ENCODE results near the gene CLEC4E. TPM values are rescaled to one million over a fixed set of nuclear protein-coding genes. Genes with fewer than 3 reads are reported as not detected.
A peak's percentile ranks its signal among the peaks of the same experiment; 100 is the strongest.
"Not testable (repeated sequence)": the region's sequence is repeated elsewhere in the genome, so short reads cannot be mapped to it uniquely, and the experiment has no call there.

CLEC4E gene, protein sequence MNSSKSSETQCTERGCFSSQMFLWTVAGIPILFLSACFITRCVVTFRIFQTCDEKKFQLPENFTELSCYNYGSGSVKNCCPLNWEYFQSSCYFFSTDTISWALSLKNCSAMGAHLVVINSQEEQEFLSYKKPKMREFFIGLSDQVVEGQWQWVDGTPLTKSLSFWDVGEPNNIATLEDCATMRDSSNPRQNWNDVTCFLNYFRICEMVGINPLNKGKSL
- 0.52 TPM for total RNA-seq

DNA sequence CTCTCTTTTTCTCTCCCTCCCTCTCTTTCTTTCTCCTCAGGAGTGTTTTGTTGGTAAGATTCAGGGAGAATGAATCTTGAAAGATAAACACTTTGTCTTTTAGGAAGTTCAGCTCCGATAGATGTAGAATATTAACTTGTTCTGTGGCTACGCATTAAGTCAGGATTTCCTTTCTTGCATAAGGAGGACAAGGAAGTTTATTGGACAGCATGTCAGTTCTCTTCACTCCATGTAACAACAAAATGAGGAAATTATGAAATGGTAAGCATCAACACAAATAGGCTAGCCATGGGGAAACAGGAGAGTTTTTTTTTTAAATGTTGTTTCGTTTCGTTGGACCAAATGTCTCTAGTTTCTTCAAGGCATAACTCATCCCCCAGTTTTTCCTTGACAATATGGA is at the start of gene CLEC4E:
CLEC4E (minus strand) TSS at position 75 of the 400 bp plus-strand sequence. CDS start 108 bp downstream, outside the sequence.
- DNase-seq (ENCODE audit: low spot score) = not testable (repeated sequence)

DNA sequence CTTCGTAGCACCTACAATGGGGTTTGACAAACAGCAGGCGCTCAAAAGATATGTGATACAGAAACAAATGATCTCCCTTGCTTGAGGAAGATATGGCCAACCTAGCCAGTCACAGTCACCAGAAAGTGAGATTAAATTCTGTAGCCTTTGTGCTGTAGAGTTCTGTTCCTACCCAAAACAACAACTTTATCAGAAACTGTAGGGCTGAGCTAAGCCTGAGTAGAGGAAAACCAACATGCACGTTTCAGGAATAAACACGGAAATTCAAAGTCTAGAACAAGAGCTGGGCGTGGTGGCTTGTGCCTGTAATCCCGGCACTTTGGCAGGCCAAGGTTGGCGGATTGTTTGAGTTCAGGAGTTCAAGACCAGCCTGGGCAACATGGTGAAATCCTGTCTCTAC is 49.0 kb upstream of the CLEC4E start:
- no peak for DNase-seq (ENCODE audit: low spot score)

DNA sequence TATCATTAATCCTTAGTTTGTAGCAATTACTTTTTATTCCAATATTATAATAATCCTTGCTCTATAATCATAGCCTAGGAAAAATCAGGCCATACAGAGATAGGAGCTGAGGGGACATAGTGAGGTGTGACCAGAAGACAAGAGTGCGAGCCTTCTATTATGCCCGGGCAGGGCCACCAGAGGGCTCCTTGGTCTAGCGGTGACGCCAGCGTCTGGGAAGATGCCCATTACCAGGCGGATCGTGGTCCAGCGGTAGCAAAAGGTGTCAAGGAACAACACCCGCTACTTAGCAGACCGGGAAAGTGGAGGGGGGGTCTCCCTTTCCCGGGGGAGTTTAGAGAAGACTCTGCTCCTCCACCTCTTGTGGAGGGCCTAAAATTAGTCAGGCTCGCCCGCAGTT is 43.8 kb upstream of the CLEC4E start:
- DNase-seq (ENCODE audit: low spot score) = not testable (repeated sequence)

DNA sequence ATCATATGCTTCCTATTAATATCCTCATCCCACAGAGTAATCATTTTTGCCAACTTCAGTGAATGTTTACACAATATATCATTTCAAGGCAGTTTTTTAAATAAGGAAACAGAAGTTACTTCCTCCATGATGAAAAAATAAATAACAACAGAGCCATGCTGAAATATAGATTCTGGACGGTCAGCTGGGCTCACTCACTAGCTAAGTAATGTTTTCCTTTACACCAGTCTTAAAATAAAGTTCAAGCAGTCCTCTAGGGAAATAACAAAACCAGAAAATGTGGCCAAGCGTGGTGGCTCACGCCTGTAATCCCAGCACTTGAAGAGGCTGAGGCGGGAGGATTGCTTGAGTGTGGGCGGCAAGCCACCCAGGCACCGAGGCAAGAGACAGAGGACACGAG is 43.3 kb upstream of the CLEC4E start:
- DNase-seq (ENCODE audit: low spot score) = no peak

DNA sequence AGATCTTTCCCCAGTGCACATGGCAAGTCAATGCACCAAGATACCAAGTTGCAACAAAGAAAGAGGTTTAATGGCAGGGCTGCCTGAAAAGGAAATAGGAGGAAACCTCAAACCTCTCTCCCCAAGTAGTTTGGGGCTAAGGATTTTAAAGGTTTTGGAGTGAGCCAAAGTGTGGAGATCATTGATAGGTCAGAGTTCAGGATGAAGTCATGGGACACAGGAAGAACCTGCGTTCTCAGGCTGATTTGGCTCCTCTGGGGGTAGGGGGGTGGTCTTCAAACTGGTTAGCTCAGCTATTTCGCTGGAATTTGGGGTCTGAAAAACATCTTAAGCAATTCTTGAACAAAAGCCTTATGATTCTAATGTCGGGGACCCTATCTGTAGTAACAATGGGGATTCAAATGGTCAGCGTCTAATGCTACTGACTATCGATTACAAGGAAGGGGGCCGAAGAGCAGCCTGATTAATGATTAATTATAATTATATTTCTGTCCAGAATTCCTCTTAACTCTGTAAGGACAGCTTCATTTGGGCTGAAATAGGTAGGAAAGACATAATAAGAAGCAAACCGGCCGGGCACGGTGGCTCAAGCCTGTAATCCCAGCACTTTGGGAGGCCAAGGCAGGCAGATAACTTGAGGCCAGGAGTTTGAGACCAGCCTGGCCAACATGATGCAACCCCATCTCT is 40.5 kb upstream of the CLEC4E start:
- no peak for DNase-seq (ENCODE audit: low spot score)

DNA sequence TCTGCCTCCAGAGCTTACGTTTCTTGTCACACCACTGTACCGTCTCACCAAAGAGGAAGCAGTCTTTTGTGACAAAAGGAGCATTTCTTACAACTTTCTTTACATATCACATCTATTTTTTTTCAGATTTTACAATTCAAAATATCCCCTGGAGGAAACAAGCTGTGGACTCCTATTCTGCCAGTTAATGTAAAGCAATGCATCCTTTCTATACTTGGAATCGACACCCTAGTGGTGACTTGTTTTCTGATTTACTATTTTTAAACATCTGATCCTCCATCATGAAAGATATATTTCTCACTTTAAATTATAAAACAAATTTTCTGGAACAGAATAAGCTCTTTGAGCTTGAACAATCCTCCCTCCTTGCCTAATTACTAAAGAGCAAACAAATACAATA is 37.2 kb upstream of the CLEC4E start:
- no peak for DNase-seq (ENCODE audit: low spot score)

DNA sequence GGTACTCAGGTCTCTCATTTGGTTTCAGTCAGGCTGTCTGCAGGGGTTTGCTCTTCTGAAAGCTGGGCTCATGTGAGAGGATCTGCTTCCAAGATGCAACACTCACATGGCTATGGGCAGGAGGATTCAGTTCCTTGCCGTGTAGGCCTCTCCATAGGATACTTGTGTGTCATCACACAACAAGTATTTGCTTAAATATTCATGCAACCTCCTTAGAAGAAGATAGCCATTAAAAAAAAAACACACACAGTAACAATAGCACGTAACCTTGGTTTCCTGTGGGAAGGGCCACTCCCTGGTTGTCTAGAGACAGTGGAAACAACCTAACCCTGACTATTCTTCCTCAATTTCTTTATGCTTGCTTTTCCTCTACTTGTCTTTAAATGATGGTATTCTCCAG is 31.8 kb upstream of the CLEC4E start:
- no peak for DNase-seq (ENCODE audit: low spot score)

DNA sequence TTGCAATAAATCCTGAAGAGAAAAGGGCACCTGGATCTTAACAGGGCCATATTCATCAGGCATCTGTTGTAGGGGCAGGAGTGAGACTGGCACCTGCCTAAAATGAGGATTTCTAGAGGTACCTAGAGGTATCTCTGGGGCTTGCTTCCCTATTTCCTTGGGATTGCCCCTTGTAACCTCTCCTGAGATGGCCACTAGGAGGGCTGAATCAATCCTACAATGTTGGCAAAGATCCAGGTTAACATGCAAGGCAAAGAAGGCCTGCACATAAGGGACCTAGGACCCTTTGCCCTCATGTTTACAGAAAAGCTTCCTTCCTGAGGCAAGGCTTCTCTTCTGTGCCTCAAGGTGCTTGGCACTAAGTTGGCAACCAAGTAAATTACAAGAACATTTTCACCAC is 25.8 kb upstream of the CLEC4E start:
- no peak for DNase-seq (ENCODE audit: low spot score)

DNA sequence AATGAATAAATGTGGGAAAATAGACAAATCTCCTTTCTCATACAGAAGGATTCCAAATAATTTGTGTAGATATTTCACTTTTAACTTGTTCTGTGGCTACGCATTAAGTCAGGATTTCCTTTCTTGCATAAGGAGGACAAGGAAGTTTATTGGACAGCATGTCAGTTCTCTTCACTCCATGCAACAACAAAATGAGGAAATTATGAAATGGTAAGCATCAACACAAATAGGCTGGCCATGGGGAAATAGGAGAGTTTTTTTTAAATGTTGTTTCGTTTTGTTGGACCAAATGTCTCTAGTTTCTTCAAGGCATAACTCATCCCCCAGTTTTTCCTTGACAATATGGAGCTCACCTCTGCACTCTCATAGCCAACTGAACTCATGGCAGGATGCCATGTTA is 25.3 kb upstream of the CLEC4E start:
- DNase-seq (ENCODE audit: low spot score) = not testable (repeated sequence)

DNA sequence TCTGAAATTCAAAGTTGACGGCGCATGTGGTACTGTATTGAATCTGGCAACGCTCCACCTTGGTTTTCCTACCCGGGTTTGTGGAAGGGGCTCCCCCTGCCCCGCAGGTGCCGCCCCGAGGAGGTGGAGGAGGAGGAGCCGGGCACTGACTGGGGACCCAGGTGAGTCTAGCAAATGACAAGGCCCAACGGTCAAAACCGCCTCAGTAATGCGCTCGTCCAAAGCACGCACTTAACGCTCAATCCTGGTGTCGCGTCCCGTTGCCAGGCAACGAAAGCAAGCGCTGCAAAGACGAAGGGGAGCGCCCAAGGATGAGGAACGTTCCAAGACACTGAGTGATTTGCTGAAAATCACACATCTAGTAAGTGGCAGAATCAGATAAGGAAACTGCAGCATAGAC is 24.0 kb upstream of the CLEC4E start:
- DNase-seq (ENCODE audit: low spot score) = no peak

DNA sequence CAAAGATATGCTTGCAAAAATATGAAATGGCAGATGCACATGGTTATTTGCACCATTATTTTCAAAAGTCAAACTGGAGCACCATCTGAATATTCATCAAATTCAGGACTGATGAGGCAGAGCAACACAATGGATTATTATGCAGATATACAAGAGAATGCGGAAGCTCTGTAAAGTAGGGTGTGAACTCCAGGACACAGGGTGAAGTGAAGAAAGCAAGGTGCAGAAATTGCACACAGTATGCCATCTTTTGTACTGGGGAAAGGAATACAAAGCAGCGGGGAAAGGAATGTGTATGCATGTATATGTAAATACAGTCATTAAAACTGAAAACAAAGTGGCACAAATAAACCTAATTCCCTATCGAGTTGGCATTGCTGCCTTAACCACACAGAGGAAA is 22.7 kb upstream of the CLEC4E start:
- DNase-seq (ENCODE audit: low spot score) = no peak

DNA sequence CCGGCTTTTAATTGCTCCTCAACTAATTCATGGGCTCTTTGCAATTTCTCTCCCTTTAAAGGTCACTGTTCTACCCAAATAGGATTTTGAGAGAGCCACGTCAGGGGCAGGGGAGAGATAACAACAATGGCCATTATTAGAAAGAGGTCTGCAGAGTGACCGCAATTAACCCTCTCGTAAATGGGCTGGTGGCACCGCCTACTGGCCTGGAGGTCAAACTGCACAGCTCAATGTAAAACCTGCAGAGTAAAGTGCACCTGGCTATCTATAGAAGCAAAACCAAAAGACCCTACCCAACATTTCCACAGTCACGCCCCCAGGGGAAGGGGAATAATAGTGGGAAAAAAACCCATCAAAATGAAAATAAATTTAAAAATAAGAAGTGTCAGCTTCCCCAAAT is 21.6 kb upstream of the CLEC4E start:
- DNase-seq (ENCODE audit: low spot score) = no peak

DNA sequence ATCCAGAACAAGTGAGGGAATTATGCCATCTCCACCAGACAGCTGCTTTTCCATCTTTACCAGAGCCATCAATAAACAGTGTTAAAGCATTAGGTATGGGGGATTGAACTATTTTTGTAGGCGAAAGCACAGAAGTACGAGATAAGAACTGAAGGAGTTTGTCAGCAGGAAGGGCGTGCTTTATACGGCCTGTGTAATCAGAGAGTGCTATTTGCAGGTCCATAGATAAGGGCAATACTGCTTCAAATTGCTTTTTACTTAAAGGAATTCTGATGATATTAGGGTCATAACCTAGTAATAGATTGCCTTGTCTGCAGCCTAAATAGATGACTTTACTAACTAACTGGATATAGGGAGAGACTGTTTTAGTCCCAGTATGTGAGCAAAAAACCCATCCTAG is 20.3 kb upstream of the CLEC4E start:
- DNase-seq (ENCODE audit: low spot score) = no peak

DNA sequence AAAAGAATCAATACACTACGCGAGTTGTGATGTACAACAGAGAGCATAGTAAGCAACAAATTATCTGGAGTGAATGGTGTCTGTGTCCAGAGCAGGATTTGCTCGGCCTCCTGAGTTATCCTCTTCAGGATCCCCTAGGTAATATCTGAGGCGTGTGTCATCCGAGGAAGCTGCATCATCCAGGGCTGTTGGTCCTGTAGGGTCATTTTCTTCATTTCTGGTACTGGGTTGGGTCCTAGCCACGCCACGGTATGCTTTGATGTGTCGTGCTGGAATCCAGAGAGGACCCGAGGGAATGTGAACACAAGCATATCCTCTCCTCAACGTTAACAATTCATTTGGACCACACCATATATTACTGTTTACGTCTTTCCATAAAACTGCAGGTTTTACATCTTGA is 19.0 kb upstream of the CLEC4E start:
- no peak for DNase-seq (ENCODE audit: low spot score)

DNA sequence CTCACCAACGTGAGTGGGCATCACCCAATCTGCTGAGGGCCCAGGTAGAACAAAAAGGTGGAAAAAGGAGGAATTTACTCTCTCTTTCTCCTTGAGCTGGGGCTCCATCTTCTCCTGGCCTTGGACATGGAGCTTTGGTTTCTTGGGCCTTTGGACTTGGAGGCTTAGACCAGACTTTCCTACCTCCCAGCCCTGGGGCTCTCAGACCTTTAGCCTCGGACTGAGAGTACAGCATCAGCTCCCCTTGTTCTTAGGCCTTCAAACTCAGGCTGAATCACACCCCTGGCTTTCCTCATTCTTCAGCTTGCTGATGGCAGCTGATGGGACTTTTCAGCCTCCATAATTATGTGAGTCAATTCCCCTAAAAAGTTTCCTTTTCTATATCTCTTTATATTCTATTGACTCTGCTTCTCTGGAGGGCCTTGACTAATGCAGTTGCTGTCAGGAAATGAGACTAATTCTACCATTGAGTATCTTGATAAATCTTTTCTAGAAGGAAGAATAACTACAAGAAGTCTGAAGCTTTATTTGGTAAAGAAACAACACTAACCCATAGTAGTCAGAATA is 15.9 kb upstream of the CLEC4E start:
- no peak for DNase-seq (ENCODE audit: low spot score)

DNA sequence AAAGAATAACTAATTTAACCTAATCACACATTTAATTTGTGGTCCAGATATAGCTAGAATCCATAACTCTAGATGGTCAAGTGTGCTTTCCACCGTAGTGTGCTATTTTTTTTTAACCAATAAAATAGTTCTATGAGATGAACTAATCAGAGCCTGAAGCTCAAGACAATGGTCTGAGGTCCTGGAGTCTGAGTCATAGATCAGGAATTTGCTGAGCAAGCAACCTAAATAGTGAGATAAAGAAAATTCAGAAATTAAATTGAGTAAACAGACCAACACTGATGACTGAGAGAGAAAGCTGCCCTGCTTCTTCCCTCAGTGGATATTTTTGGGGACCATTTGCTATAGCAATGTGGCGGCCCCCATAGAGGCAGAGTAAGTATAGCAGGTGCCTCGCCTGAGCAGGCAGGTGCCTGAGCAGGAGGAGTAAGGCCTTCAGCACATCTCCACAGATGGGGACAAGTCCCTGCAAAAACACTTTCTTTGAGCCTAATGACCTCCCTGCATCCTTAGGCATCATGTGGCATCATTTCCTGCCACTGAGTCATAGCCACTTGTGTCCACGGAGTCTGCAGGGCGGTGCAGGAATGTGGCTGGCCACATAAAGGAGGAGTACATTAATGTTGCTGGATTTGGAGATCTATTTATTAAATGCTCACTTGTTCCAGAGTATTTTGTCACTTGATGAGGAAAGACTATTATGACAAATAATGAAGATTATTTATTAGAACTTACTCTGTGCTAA is 13.9 kb upstream of the CLEC4E start:
- no peak for DNase-seq (ENCODE audit: low spot score)

DNA sequence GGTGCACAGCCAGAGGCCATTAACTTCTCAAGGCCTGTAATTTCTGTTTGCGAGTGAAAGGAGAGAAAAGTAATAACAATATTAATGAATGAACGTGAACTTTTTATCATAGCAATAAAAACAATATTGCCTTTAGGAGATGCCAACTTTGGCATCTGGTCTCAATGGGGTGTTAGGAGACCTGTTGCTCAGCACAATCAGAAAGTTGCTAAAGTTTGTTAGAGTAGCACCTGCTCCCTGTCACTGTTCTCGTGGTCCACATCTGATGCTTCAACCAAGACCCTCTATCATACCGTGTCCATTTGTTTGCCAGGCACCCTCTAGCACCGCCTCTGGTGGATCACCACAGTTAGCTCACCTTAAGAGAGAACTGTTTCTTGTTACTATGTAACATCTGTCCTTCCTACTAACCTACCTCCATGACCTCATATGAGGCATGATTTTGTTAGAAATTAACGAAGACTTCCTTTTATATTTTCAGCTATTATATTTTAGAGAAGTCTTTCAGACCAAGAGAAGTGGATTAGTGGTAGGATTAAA is 12.5 kb upstream of the CLEC4E start:
- no peak for DNase-seq (ENCODE audit: low spot score)

DNA sequence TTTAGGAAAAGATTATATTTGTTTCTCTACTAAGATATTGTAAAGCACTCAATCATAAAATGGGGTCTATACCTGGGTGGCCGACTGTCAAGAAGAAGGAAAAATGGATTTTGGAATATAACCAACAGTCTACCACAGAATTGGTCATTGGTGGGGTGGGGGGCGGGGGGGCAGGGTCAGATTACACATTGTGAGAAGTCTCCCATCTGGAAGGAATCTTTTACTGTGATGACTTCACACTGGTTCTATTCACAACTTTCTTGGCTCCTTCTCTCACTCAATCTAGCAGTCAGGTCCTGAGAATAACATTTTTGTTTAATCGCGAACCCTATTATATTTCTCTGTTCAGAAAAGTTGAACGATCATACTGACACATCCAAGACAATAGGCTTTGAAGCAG is 8.7 kb upstream of the CLEC4E start:
- DNase-seq (ENCODE audit: low spot score) = no peak

DNA sequence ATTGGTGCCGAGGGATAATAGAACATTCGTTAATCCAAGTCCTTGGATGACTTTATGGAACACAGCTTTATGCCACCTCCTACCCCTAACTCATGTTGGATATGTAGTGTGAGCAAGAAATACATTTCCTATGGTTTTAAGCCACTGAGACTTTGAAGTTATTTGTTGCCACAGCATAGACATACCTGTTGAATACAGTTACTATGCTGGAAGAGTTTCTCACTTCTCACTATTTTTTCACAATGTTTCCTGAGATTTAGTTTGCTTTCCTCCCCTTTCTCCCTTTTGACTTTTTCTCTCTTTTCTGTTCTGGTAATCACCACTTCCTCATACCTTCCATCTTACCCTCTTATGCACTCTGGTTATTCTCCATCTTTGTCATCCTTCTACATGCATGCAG is 7.5 kb upstream of the CLEC4E start:
- no peak for DNase-seq (ENCODE audit: low spot score)

DNA sequence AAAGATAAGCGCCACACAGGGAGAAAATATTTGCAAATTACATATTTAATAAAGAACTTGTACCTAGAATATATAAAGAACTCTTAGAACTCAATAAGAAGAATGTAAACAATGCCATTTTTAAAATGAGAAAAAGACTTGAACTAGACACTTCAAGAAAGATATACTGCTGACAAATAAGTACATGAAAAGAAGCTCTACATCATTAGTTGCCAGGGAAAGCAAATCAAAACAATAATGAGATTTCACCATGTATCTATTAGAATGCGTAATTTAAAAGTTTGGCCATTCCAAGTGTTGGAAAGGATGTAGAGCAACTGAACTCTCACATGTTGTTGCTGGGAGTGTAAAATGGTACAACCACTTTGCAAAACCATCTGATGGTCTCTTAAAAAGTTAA is 6.9 kb upstream of the CLEC4E start:
- DNase-seq (ENCODE audit: low spot score) = no peak

DNA sequence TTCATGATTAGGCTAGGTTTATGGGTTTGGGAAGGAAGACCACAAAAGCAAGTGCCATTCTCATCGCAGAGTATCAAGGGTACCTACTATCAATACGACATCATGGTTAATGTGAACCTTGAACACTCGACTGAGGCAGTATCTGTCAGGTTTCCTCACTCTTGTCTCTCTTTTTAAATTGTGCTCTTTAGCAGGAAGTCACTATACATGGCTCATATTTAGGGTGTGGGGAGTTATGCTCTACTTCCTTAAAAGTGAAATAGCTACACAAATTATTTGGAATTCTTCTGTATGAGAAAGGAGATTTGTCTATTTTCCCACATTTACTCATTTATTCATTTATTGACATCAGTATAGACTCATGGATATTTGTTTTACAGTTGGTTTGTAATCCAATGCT is 5.9 kb upstream of the CLEC4E start:
- no peak for DNase-seq (ENCODE audit: low spot score)

DNA sequence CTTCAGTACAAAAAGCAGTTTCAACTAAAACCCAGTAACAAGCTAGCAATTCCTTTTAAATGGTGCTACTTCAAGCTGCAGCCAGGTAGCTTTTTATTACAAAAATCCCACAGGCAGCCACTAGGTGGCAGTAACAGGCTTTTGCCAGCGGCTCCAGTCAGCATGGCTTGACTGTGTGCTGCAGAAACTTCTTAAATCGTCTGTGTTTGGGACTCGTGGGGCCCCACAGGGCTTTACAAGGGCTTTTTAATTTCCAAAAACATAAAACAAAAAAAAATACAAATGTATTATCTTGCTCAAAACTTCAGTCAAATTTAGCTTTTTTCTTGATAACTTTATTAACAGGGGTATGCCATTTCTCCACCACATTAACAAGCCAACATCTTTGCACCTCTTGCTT is 3.6 kb upstream of the CLEC4E start:
- peak; percentile 76 for DNase-seq (ENCODE audit: low spot score)

DNA sequence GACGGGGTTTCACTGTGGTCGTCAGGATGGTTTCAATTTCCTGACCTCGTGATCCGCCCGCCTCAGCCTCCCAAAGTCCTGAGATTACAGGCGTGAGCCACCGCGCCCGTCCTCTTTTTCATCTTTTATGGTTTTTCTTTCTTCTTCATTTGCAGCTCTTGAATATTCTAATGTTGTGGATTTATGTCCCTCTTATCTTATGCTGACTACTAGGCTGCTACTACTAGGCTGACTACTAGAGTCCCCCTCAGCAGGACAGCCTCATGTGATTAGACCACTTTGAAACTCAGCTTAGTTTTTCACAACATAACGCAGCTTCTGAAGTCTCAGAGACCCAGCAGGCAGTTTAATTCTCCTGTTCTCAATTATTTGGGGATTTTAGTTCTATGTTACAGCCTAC is 857 bp upstream of the CLEC4E start:
- no peak for DNase-seq (ENCODE audit: low spot score)
